Naive thymus-derived CD4-positive, alpha-beta T cell (primary cell): ENCODE data around the gene TMEM134. TPM values are rescaled to one million over a fixed set of nuclear protein-coding genes. Genes with fewer than 3 reads are reported as not detected.

Experiments used
- ATAC-seq: fragments of 150-1000 bp; cut with Tn5 transposase; 2 replicates; pipeline ENCODE4 v1.10.0; 2021; ENCODE audit warnings: mild to moderate bottlenecking, moderate library complexity
- CTCF ChIA-PET: fragments of 350-600 bp; sonication (Branson Sonifier 250); formaldehyde crosslinking; loops from one replicate; lab custom pipeline; 2021; ENCODE audit warnings: antibody characterized with exemption; lab: Charles Lee
- POLR2A ChIA-PET: fragments of 350-600 bp; sonication (Branson Sonifier 250); formaldehyde crosslinking; loops from one replicate; lab custom pipeline; 2021; ENCODE audit warnings: antibody characterized with exemption, inconsistent platforms; lab: Charles Lee
- DNase-seq, 9 donors: peaks; one replicate each; pipeline versions ENCODE4 v3.0.0 to v3.0.0-alpha.2; 2020 to 2022; ENCODE audit warnings: mixed read lengths in 1 of 9
- H3K27ac ChIP-seq: one replicate; pipeline ENCODE4 v1.7.0; 2013; ENCODE audit warnings: mild to moderate bottlenecking, low read depth, low read length, moderate library complexity
- H3K27me3 ChIP-seq, 2 donors: one replicate each; pipeline ENCODE4 v1.7.0; 2013; ENCODE audit warnings: low read length in 2 of 2, mild to moderate bottlenecking in 2 of 2, moderate library complexity in 2 of 2; ENCODE audit not compliant: control insufficient read depth in 2 of 2, insufficient read depth in 2 of 2
- H3K36me3 ChIP-seq, 3 experiments: 1 replicate in 2 of 3; 2 replicates in 1 of 3; pipeline ENCODE4 v1.7.0; 2013; ENCODE audit warnings: low read length in 3 of 3, mild to moderate bottlenecking in 3 of 3, moderate library complexity in 1 of 3; ENCODE audit not compliant: insufficient read depth in 3 of 3, control insufficient read depth in 2 of 3
- H3K4me1 ChIP-seq, 2 donors: one replicate each; pipeline ENCODE4 v1.7.0; 2013; ENCODE audit warnings: low read length in 2 of 2, mild to moderate bottlenecking in 2 of 2, moderate library complexity in 1 of 2; ENCODE audit not compliant: control insufficient read depth in 2 of 2, insufficient read depth in 2 of 2
- H3K4me3 ChIP-seq: 2 replicates; pipeline ENCODE4 v1.7.0; 2013; ENCODE audit warnings: mild to moderate bottlenecking, low read length
- H3K9me3 ChIP-seq, 3 experiments: 1 replicate in 2 of 3; 2 replicates in 1 of 3; pipeline ENCODE4 v1.7.0; 2013; ENCODE audit warnings: low read length in 3 of 3; ENCODE audit not compliant: control insufficient read depth in 2 of 3
- H3K27ac Mint-ChIP-seq, 9 donors: one replicate each; pipeline ENCODE4 v1.8.0; 2020 to 2022; ENCODE audit warnings: mixed read lengths in 9 of 9, mild to moderate bottlenecking in 8 of 9, moderate library complexity in 5 of 9, inconsistent platforms in 2 of 9
- H3K27me3 Mint-ChIP-seq, 5 donors: one replicate each; pipeline ENCODE4 v1.8.0; 2021 to 2022; ENCODE audit warnings: mixed read lengths in 5 of 5, mild to moderate bottlenecking in 1 of 5
- H3K36me3 Mint-ChIP-seq, 5 donors: one replicate each; pipeline ENCODE4 v1.8.0; 2020 to 2022; ENCODE audit warnings: mixed read lengths in 5 of 5, mild to moderate bottlenecking in 3 of 5, inconsistent platforms in 1 of 5
- H3K4me1 Mint-ChIP-seq, 7 donors: one replicate each; pipeline ENCODE4 v1.8.0; 2020 to 2022; ENCODE audit warnings: mixed read lengths in 7 of 7, mild to moderate bottlenecking in 3 of 7, inconsistent platforms in 1 of 7
- H3K4me3 Mint-ChIP-seq, 10 donors: one replicate each; pipeline ENCODE4 v1.8.0; 2020 to 2022; ENCODE audit warnings: mild to moderate bottlenecking in 10 of 10, mixed read lengths in 10 of 10, moderate library complexity in 6 of 10, inconsistent platforms in 2 of 10
- H3K9me3 Mint-ChIP-seq, 11 donors: one replicate each; pipeline ENCODE4 v1.8.0; 2020 to 2022; ENCODE audit warnings: mixed read lengths in 11 of 11, mild to moderate bottlenecking in 4 of 11, inconsistent platforms in 1 of 11, moderate library complexity in 1 of 11
- intact Hi-C, 2 donors: fragments of 100-400 bp; cut with micrococcal nuclease; formaldehyde crosslinking; loops; one replicate each; pipeline ENCODE4 v1.15.1; 2023
- polyA plus RNA-seq, 2 donors: library from polyadenylated mRNA; unstranded; fragments of 300-500 nt; fragmentation: Illumina TruSeq; gene quantifications; one replicate each; pipeline ENCODE4 v1.2.3, GENCODE V29; 2021
- total RNA-seq, 6 experiments: library from RNA in 5 of 6; stranded (reverse) in 5 of 6; gene quantifications; 1 replicate in 5 of 6; 2 replicates in 1 of 6; pipeline ENCODE4 v1.2.3 and lab custom pipeline; 2021 to 2026

TMEM134 gene
- total and polyA plus RNA-seq, 7 experiments from 2014 or later = 52.4 to 143 (median 88.2) TPM

DNA sequence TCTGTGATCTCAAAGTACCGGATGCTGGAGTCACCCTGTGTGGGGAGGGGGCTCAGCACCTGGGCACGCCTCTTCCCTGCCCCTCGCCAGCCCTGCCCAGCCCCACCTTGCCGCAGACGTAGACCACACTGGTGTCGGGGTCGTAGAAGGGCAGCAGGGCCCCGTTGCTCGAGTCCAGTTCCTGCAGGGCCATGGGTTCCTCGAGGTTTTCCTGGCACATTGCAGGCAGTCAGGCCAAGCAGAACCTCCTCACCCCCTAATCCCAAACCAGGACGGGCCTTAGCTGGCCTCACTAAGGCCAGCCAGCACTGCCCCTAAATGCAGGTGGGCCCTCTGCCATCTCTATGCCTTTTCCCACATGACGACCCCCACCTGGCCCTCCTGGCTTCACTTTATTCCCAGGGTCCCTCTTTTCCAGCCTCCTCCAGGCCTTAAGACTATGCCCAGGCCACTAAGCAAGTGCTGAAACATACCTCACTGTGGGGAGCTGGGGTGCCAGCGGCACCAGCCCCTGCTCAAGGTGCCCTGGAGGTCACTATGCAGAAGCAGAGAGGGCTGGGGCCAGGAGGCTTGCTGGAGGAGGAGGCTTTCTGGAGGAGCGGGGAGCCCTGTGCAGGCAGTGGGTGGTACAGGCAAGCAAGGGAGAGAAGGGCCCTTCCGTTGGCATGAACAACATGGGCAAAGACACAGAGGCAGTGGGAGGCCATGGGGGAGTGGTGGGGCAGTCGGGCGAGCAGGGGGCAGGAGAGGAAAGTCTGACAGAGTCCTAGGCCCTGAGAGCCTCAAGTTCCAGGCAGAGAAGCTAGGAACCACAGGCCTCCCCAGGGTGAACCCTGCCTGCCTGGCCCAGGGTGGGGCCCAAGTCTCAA, 28.6 kb downstream of the TMEM134 start:
- Histone ChIP-seq H3K4me3 (peak overlapping the region; percentile 100), H3K4me1 (peaks cover 38 to 64% of the 10 kb centered on the region in 2 donors), H3K27me3 (no peaks in the 10 kb centered on the region), H3K36me3 (peaks cover 0 to 14% (median under 1%) of the 10 kb centered on the region in 3 experiments), H3K9me3 (no peaks in the 10 kb centered on the region), H3K27ac (peak overlapping the region; percentile 85)
- peak overlapping the region; percentile 85 to 99 (median 97) for H3K4me3 Mint-ChIP-seq
- peaks cover 45 to 77% (median 60%) of the 10 kb centered on the region in 7 donors for H3K4me1 Mint-ChIP-seq
- H3K36me3 Mint-ChIP-seq = peaks cover 0 to 39% (median 0%) of the 10 kb centered on the region in 5 donors
- ChIA-PET POLR2A (interaction anchor here (1.1 to 31.8 kb wide), 12 partner anchors 10 to 95 kb away, joined by 3 to 1530 read pairs (median 36); partner anchors contain the start of genes AIP, CABP4, CARNS1 and GPR152), CTCF (interaction anchor here (5.9 kb wide), 1 partner anchor 38 kb away, joined by 37 read pairs; the partner anchor contains the start of genes PPP1CA and TBC1D10C)
- peak in 1 of 9 donors; percentile 28 for DNase-seq
- peak overlapping the region; percentile 90 to 97 (median 93) for H3K27ac Mint-ChIP-seq
- peaks cover 0 to 1% (median 0%) of the 10 kb centered on the region in 11 donors for H3K9me3 Mint-ChIP-seq
- no peak for ATAC-seq
- no peaks in the 10 kb centered on the region for H3K27me3 Mint-ChIP-seq
- intact Hi-C loops = no loop called here

DNA sequence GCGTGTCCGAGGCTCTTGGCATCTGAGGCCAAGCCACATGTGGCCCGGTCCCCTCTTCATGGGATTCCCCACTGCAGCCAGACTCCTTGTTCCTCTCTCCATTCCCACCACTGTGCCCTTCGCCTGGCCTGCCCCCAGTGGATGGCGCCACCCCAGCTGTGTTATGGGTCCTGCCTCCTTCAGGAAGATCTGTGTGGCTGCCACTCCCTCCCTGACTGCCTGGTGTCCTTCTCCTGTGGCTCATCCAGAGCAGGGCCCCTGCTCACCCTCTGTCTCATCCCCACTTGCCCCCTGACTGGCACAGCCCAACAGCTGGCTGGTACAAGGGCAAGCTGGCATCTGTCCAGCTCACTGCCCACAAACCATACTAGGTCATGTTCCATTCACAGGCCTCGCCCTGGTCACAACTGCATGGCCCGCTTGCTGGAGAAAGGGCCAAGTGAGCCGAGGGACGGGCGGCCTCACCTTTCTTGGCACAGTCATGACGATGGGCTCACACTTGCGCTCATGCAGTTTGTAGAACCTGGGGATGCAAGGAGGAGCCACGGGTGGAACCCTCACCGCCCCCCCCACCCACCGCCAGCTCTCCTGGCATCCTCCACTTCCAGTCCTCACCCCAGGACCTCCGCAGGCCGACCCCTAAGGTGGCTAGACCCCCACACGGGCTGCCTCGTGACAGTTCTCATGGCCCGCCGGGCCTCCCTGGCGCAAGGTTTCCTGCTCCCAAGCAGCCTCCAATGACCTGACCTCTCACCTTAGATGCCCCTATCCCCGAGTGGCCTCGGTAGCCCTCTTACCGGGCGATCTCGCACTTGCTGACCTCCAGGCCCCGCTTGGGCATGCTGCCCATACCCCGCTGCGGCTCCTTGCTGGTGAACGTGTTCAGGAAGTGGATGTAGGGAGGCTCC, 29.5 kb downstream of the TMEM134 start:
- H3K36me3 ChIP-seq = peaks cover 0 to 23% (median 8%) of the 10 kb centered on the region in 3 experiments
- Mint-ChIP-seq H3K27me3 (no peaks in the 10 kb centered on the region), H3K36me3 (peaks cover 0 to 43% (median 0%) of the 10 kb centered on the region in 5 donors), H3K4me1 (peaks cover 40 to 74% (median 57%) of the 10 kb centered on the region in 7 donors), H3K4me3 (peak overlapping the region; percentile 85 to 99 (median 97)), H3K27ac (peak overlapping the region; percentile 90 to 97 (median 95)), H3K9me3 (peaks cover 0 to 1% (median 0%) of the 10 kb centered on the region in 11 donors)
- peaks cover 38 to 64% of the 10 kb centered on the region in 2 donors for H3K4me1 ChIP-seq
- ATAC-seq (no peak), DNase-seq (peak in 3 of 9 donors; percentile 36 to 57 (median 40))
- H3K27me3 ChIP-seq = no peaks in the 10 kb centered on the region
- ChIA-PET CTCF (interaction anchor here (0.8 to 5.9 kb wide), 8 partner anchors 12 to 37 kb away, joined by 3 to 37 read pairs (median 4); partner anchors contain the start of genes PPP1CA, TBC1D10C and TMEM134), POLR2A (interaction anchor here (0.6 to 31.8 kb wide), 14 partner anchors 9 to 172 kb away, joined by 3 to 1530 read pairs (median 37); partner anchors contain the start of genes AIP, CABP4, CARNS1 and CDK2AP2)
- peak overlapping the region; percentile 100 for H3K4me3 ChIP-seq
- peak overlapping the region; percentile 85 for H3K27ac ChIP-seq
- no peaks in the 10 kb centered on the region for H3K9me3 ChIP-seq
- intact Hi-C loops = no loop called here

DNA sequence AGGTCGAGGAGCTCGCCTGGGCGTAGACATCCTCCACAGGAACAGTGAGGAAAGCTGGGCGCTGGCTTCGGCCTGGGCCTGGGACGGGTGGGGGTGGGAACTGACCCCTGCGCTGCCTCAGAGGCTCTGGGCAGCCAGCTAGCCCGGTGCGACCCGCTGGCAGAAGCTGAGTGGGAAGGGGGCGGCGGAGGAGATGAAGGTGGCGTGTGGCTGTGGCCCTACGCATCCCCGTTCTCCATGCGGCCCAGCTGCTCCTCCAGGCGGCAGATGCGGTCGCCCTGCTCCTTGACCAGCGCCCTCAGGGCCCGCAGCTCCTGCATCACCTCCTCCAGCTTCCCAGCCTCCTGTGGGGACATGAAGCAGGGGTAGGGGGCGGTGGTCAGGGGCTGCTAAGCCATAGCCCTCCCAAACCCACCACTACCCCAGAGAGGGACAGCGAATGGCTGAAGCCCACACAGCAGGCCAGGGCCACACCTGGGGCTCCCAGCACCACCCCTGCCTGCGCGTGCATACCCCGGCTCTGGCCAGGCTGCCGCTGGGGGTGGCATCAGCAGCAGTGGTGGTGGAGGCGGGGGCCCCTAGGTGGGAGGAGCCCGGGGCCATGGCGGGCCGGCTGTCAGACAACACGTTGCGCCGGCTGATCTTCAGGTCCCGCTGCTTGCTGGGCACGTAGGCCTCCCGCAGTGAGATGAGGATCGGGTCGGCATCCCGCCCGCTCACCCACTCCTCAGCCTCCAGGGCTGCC, 30.7 kb downstream of the TMEM134 start:
- H3K4me1 ChIP-seq = peaks cover 43 to 70% of the 10 kb centered on the region in 2 donors
- Mint-ChIP-seq H3K27ac (peak overlapping the region; percentile 90 to 97 (median 95)), H3K4me3 (peak overlapping the region; percentile 85 to 99 (median 97)), H3K27me3 (no peaks in the 10 kb centered on the region), H3K9me3 (peaks cover 0 to 1% (median 0%) of the 10 kb centered on the region in 11 donors), H3K36me3 (peaks cover 0 to 43% (median 0%) of the 10 kb centered on the region in 5 donors), H3K4me1 (peaks cover 40 to 76% (median 53%) of the 10 kb centered on the region in 7 donors)
- H3K4me3 ChIP-seq = peak overlapping the region; percentile 100
- ChIA-PET POLR2A (interaction anchor here (1.0 to 31.8 kb wide), 19 partner anchors 10 to 198 kb away, joined by 3 to 1530 read pairs (median 9); partner anchors contain the start of genes AIP, CABP4, CARNS1 and CDK2AP2), CTCF (interaction anchor here (0.7 to 5.9 kb wide), 13 partner anchors 13 to 63 kb away, joined by 3 to 37 read pairs (median 5); partner anchors contain the start of genes AIP, PPP1CA, TBC1D10C and TMEM134)
- intact Hi-C loops = no loop called here
- no peaks in the 10 kb centered on the region for H3K27me3 ChIP-seq
- H3K36me3 ChIP-seq = peaks cover 0 to 36% (median 11%) of the 10 kb centered on the region in 3 experiments
- peak; percentile 54 to 83 (median 70) for DNase-seq
- H3K27ac ChIP-seq = peak overlapping the region; percentile 85
- no peaks in the 10 kb centered on the region for H3K9me3 ChIP-seq
- peak; percentile 63 for ATAC-seq

DNA sequence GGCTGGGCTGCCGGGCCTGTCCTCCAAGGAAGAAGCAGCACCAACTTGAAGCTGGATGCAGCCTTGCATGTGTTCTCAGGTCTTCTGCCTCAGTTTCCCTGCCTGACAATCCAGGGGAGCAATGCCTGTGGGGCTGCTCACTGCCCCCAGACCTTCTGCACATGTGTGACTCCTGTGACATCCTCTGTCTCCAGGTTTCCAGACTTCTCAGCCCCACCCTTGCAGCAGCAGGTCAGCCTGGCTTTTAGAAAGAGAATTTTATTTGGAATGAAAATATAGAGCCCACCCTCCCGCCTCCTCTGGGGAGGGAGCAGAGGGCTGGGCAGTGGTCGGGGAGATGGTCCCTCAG, 31.3 kb downstream of the TMEM134 start:
- ChIA-PET POLR2A (interaction anchor here (1.1 to 31.8 kb wide), 18 partner anchors 9 to 197 kb away, joined by 4 to 1530 read pairs (median 14); partner anchors contain the start of genes AIP, CABP4, CARNS1 and CDK2AP2), CTCF (interaction anchor here (0.7 to 5.9 kb wide), 11 partner anchors 18 to 63 kb away, joined by 3 to 37 read pairs (median 5); partner anchors contain the start of genes AIP, PPP1CA, TBC1D10C and TMEM134)
- intact Hi-C loops = loop anchor here (1.0 to 2.0 kb wide), 11 partner anchors 9 to 69 kb away; partner anchors contain the start of genes AIP (in 2 of the 2), RPS6KB2 (in 2 of the 2) and TMEM134 (in 2 of the 2)
- Mint-ChIP-seq H3K4me1 (peaks cover 42 to 78% (median 52%) of the 10 kb centered on the region in 7 donors), H3K36me3 (peaks cover 0 to 43% (median 0%) of the 10 kb centered on the region in 5 donors), H3K27me3 (no peaks in the 10 kb centered on the region), H3K9me3 (peaks cover 0 to 1% (median 0%) of the 10 kb centered on the region in 11 donors), H3K27ac (peak overlapping the region; percentile 71 to 97 (median 92)), H3K4me3 (peak overlapping the region; percentile 85 to 99 (median 97))
- ATAC-seq = no peak
- peak overlapping the region; percentile 100 for H3K4me3 ChIP-seq
- H3K4me1 ChIP-seq = peaks cover 45 to 73% of the 10 kb centered on the region in 2 donors
- peaks cover 0 to 41% (median 11%) of the 10 kb centered on the region in 3 experiments for H3K36me3 ChIP-seq
- H3K9me3 ChIP-seq = no peaks in the 10 kb centered on the region
- H3K27me3 ChIP-seq = no peaks in the 10 kb centered on the region
- peak overlapping the region; percentile 85 for H3K27ac ChIP-seq
- DNase-seq = no peak
